Hepatocyte (in vitro differentiated cells): ENCODE results near the gene GAR1.

Experiments
- EZH2 ChIP-seq: fragments of 200-600 bp; sonication (generic); IDR thresholded peaks from 2 replicates; pipeline ENCODE4 v1.6.1; 2016; ENCODE audit warnings: antibody characterized with exemption, mild to moderate bottlenecking, borderline replicate concordance
- TF ChIP-seq, protein P1 (sequence below): fragments of 200-600 bp; sonication (generic); IDR thresholded peaks from 2 replicates; pipeline ENCODE4 v1.5.1; 2016; ENCODE audit warnings: antibody characterized with exemption, mild to moderate bottlenecking; ENCODE audit not compliant: poor library complexity

DNA sequence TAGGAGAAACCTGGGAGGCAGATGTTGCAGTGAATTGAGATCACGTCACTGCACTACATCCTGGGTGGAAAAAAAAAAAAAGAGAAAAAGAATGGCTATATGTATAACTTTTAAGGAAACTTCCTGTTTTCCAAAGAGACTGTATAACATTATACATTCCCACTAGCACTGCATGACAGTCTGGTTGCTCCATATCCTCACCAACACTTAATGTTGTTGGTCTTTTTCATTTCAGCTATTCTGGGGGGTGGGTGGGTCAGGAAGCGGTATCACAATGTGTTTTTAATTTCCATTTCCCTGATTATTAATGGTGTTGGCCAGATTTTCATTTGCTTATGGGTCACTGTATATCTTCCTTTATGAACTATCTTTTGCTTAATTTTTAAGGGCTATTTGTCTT is 45.7 kb downstream of the GAR1 start:
- TF ChIP-seq, protein P1, sequence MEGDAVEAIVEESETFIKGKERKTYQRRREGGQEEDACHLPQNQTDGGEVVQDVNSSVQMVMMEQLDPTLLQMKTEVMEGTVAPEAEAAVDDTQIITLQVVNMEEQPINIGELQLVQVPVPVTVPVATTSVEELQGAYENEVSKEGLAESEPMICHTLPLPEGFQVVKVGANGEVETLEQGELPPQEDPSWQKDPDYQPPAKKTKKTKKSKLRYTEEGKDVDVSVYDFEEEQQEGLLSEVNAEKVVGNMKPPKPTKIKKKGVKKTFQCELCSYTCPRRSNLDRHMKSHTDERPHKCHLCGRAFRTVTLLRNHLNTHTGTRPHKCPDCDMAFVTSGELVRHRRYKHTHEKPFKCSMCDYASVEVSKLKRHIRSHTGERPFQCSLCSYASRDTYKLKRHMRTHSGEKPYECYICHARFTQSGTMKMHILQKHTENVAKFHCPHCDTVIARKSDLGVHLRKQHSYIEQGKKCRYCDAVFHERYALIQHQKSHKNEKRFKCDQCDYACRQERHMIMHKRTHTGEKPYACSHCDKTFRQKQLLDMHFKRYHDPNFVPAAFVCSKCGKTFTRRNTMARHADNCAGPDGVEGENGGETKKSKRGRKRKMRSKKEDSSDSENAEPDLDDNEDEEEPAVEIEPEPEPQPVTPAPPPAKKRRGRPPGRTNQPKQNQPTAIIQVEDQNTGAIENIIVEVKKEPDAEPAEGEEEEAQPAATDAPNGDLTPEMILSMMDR: no peak
- no peak for TF ChIP-seq EZH2
